ENCODE data around the gene AIPL1. TPM values are rescaled to one million over a fixed set of nuclear protein-coding genes. Genes with fewer than 3 reads are reported as not detected.

AIPL1 gene
- total RNA-seq, 1 donor from 2014 or later = not detected

- no peaks in the 10 kb centered on the region for H3K4me1 ChIP-seq
- H3K27me3 ChIP-seq (ENCODE audit: low read depth) = peaks cover 68% of the 10 kb centered on the region
Observed at GRCh38 chr17:6435968-6436367, 1.0 kb upstream of the AIPL1 start.

GRCh38 chr17:6430769-6431168, 4.2 kb downstream of the AIPL1 start:
- peaks cover 24% of the 10 kb centered on the region for H3K27me3 ChIP-seq (ENCODE audit: low read depth)
- H3K27ac ChIP-seq (replicated peaks) = no peak overlapping the region
- DNase-seq = no peak
- no peaks in the 10 kb centered on the region for H3K4me1 ChIP-seq
- intact Hi-C loops (cut with micrococcal nuclease) = no loop called here
- no peaks in the 10 kb centered on the region for H3K36me3 ChIP-seq
- no peak for TF ChIP-seq CTCF (IDR thresholded peaks at IDR 0.05; ENCODE audit: borderline replicate concordance)
- peaks cover 9% of the 10 kb centered on the region for H3K9me3 ChIP-seq (replicated peaks)
- H3K4me3 ChIP-seq = no peak overlapping the region

More at GRCh38 chr17:6435968-6436367, 1.0 kb upstream of the AIPL1 start:
- Histone ChIP-seq H3K36me3 (no peaks in the 10 kb centered on the region), H3K9me3 (replicated peaks) (peaks cover 5% of the 10 kb centered on the region), H3K4me3 (no peak overlapping the region), H3K27ac (replicated peaks) (no peak overlapping the region)
- intact Hi-C loops (cut with micrococcal nuclease) = no loop called here
- TF ChIP-seq CTCF (IDR thresholded peaks at IDR 0.05; ENCODE audit: borderline replicate concordance) = peak; percentile 83
- peak; percentile 29 for DNase-seq

- Histone ChIP-seq H3K9me3 (replicated peaks) (peaks cover 9% of the 10 kb centered on the region), H3K4me3 (no peak overlapping the region), H3K27me3 (ENCODE audit: low read depth) (peaks cover 22% of the 10 kb centered on the region), H3K4me1 (no peaks in the 10 kb centered on the region), H3K27ac (replicated peaks) (no peak overlapping the region), H3K36me3 (no peaks in the 10 kb centered on the region)
- intact Hi-C loops (cut with micrococcal nuclease) = no loop called here
- no peak for TF ChIP-seq CTCF (IDR thresholded peaks at IDR 0.05; ENCODE audit: borderline replicate concordance)
- no peak for DNase-seq
Observed at GRCh38 chr17:6429266-6429665, 5.7 kb downstream of the AIPL1 start.

GRCh38 chr17:6428207-6428965, 6.5 kb downstream of the AIPL1 start:
- peaks cover 9% of the 10 kb centered on the region for H3K9me3 ChIP-seq (replicated peaks)
- H3K27ac ChIP-seq (replicated peaks) = no peak overlapping the region
- peaks cover 31% of the 10 kb centered on the region for H3K27me3 ChIP-seq (ENCODE audit: low read depth)
- intact Hi-C loops (cut with micrococcal nuclease) = no loop called here
- H3K36me3 ChIP-seq = no peaks in the 10 kb centered on the region
- no peak for DNase-seq
- H3K4me1 ChIP-seq = no peaks in the 10 kb centered on the region
- no peak overlapping the region for H3K4me3 ChIP-seq
- TF ChIP-seq CTCF (IDR thresholded peaks at IDR 0.05; ENCODE audit: borderline replicate concordance) = no peak

- Histone ChIP-seq H3K27me3 (ENCODE audit: low read depth) (peaks cover 35% of the 10 kb centered on the region), H3K27ac (replicated peaks) (no peak overlapping the region), H3K36me3 (no peaks in the 10 kb centered on the region), H3K9me3 (replicated peaks) (peaks cover 9% of the 10 kb centered on the region), H3K4me1 (no peaks in the 10 kb centered on the region), H3K4me3 (no peak overlapping the region)
- no peak for TF ChIP-seq CTCF (IDR thresholded peaks at IDR 0.05; ENCODE audit: borderline replicate concordance)
- intact Hi-C loops (cut with micrococcal nuclease) = no loop called here
- no peak for DNase-seq
Observed at GRCh38 chr17:6427279-6427781, 7.6 kb downstream of the AIPL1 start.
